GM19043 (cell line): ENCODE results near the gene SLC32A1.

Source experiments
- ATAC-seq: cut with Tn5 transposase; IDR thresholded peaks from one replicate; pipeline ENCODE4 v1.9.1; 2021; ENCODE audit warnings: low read depth; ENCODE audit not compliant: unreplicated experiment

SLC32A1 gene, protein sequence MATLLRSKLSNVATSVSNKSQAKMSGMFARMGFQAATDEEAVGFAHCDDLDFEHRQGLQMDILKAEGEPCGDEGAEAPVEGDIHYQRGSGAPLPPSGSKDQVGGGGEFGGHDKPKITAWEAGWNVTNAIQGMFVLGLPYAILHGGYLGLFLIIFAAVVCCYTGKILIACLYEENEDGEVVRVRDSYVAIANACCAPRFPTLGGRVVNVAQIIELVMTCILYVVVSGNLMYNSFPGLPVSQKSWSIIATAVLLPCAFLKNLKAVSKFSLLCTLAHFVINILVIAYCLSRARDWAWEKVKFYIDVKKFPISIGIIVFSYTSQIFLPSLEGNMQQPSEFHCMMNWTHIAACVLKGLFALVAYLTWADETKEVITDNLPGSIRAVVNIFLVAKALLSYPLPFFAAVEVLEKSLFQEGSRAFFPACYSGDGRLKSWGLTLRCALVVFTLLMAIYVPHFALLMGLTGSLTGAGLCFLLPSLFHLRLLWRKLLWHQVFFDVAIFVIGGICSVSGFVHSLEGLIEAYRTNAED

DNA sequence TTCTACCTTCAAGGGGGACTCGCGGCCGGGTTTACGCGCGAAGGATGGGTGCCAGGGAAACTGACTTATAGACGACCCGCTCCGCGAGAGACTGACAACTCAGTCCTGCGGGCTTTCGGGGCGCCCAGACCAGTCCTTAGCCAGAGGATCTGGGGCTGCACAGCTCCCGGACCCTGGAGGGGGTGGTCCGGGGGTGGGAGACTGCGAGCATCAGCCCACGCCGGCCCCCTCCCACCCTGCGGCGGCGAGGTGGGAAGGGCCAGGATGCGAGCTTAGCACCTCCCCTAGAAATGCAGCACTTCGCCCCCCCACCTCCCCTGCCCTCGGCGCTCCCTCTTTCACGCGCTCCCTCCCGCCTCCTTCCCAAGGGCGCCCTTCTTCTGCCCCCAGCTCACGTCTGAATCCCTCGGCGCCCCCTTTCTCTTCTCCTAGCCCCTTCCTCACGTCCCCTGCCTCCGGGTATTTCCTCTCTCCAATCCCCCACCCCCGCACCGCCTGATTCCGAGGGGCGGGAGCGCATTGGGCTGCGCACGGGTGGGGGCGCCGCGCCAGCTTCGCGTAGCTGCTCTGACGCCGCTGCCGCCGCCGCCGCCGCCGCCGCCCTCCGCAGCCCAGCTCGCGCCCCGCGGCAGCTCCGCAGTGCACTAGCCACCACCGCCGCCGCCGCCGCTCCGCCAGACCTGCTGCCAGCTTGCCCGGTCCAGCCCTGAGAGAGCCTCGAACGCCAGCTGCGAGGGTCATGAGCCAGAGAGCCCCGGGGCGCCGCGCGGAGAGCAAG lies at the start of gene SLC32A1:
TSS of gene SLC32A1 (plus strand) at position 639 of the 778 bp plus-strand sequence. CDS start 239 bp downstream, outside the sequence.
- ATAC-seq, result no peak

DNA sequence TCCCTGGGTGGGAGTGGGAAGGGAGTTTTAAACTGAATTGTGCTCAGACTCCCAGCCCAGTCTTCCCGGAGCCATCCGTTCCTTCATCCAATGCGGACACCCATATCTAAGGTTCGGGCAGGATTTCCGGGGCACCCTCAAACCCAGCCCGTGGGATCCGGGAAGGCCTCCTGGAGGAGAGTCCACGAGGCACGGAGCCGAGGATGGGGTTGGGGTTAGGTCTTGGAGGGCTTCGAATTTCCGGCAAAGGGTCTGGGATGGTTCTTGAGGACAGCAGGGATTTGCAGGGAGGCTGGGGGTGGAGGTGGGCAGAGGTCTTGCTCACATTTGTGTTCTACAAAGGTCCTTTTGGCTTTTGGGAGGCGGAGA lies 49.5 kb upstream of the SLC32A1 start:
- ATAC-seq, result no peak

DNA sequence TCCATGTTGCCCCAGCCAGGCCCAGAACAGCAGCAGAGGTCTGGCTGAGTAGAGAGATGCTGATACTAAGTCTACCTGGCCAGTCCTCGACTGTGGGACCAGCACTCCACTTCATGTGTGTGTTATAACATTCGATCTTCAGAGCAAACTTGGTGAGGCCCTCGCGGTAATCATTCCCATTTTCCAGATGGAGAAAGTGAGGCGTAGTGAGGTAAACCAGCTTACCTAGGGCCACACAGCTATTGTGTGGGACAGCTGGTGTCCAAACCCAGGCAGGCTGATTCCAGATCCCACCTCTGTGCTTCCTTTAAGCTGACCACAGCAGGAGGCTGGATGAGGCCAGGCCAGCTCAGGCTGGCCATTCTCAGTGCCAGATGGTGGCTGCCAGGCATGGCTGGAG lies 47.7 kb upstream of the SLC32A1 start:
- no peak for ATAC-seq

DNA sequence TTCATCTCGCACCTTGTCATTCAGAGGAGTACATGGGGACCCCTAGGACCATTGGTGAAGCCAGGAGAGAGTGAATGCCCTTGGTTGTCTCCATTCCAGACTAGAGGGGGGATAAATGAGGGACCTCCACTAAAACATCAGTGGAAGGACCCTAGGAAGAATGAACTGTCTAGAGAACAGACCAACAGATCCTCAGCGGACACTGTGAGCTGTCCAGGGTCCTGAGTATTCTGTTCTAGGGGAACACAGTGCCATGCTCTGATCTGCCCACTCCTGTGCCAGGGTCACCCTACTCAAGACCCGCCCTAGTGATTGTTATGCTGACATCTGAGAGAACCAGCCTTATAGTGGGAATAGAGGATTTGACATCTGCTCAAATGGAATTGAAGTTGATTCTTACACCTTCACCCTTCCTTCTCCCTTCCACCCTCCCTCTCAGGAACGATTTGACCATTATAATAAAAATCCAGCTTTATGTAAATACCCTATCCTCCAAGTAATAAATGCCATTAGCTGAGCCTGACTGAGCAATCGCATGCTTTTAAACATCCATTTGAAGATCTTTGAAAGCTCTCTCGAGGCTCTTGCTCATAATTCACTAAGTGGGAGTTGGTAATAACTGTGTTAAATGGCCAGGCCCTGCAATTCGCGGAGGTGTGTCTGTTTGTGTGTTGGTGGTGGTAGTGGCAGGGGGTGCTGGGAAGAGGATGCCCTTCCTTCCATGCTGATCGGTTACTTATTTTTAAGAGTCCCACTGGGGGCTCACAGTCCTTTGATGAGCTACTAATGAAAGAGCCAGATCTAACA lies 43.6 kb upstream of the SLC32A1 start:
- ATAC-seq, result no peak

DNA sequence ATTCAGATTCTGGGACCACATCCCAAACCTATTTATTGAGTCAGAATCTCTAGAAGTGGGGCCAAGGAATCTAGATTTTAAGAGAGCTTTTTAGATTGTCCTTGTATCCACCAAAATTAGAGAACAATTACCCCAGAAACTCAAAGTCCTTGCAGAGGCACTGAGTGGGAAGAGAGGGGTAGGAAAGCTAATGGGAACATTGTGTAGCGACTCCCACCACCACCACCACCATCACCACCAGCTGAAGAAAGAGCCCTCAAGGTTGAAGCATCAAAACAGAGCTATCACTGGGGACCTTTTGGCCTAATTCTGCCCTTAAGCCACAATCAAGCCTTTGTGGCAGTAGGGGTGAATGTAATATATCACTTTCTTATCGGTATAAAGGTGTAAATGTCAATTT lies 39.0 kb upstream of the SLC32A1 start:
- ATAC-seq, result no peak

DNA sequence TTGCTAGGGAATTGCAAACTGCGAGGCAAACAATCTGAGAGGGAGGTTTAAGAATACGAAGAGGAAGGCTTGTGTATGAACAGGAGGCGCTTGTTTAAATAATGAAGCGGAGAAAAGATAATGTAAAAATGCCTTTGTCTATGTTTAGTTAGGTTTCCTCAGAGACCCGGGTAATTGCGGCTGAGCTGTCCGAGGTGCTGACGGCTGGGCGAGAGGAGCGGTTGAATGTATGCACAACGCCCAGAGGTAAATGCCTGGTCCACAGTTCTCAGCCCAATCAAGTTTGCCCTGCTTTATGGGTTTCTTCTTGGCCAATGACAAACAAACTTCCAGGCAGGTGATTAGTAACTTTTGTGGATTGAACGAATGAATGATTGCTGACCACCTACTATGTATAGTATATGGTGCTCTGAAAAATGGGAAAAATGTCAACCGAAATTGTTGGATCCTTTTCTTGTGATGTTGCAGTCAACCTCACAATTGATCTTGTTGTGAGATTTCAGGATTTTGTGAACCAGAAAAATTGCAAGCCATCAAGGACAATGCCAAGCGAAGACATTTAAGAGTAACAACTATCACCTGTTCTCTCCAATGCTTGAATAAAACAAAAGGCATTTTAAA lies 38.3 kb upstream of the SLC32A1 start:
- no peak for ATAC-seq

DNA sequence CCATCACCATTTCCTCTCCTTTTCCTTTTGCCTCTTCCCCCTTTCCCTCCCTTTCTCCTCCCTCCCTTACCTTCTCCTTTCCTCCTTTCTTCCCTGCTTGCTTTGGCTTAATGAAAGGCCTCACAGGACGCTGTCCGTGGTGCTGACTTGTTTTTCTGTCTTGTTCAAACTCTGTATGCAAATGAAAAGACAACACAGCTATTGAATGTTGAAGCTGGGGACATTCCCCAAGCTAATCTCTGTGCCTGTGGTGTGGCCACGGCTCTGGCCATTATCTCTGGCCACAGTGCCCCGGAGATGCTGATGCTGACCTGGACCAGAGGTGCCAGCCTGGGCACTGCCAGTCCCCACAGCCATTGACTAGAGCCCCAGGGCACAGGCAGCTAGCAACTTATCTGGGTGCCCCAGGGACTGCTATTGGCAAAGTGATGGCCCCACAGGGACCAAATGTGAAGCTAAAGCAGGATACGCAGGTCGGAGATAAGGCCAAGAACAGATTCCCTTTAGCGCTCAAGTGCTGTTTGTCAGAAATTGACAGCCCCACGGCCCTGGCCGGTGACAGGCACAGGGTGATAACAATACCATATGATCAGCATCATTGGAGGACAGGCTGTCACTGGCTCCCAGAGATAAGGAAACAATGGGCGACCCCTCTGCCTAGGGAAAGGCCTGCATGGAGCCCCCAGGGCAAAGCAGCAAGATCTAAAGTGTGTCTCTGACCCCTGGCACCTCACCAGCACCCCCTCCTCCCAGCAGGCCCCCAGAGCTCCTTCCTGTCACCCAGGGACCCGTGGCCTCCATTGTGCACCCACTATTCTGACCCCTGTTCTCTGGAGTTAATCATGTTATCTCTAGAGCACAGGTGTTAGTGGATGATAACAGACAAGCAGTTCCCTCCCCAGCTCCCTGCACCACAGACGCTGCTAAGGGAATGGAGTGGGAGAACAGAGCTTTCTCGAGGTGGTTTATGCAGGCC lies 31.6 kb upstream of the SLC32A1 start:
- ATAC-seq, result no peak

DNA sequence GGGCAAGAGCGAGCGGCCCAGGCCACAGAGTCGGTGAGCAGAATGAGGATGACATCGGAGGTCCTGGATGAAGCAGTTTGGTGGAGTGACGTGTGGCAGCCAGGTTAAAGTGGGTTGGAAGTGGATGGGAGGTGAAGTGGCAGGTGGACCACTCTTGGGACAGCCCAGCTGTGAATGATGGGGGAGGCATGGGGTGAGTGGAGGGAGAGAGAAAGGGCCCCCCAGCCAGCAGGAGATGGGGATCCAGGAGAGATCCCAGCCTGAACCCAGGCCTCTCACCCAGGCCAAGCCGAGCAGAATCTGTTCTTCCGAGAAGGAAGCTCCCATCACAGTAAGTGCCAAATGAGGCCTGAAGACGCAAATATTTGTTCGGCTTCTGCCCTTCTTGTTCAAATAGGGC lies 27.0 kb upstream of the SLC32A1 start:
- no peak for ATAC-seq

DNA sequence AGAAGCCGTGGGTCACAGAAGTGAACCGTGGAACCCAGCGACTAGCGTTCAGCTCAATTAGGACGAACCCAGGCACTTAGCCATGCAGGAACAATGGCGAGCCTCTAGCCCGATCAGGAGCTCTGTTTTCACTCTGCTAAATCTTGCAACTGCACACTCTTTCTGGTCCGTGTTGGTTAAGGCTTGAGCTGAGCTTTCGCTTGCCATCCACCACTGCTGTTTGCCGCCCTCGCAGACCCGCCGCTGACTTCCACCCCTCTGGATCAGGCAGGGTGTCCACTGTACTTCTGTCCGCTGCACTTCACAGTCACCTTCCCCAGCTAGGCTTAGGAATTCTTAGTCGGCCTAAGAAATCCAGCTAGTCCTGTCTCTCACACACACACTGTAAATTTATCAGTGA lies 25.7 kb upstream of the SLC32A1 start:
- no peak for ATAC-seq

DNA sequence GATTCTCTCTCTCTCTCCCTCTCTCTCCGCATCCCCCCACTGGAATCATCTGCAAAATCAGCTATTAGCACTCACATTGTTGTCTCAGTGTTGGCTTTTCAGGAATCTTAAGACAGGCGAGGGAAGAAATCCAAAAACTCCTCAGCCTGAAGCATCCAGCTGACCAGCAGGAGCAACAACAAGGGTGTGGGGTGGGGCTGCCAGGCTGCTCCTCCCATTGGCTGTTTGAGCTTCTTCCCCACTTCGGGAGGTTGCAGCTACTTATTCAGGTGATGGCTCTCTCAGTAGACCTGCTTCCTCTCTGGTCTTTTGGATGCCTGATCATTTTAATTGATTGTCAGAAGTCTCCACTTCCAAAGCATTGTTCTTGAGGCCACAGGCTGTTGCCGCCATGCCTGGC lies 24.1 kb upstream of the SLC32A1 start:
- no peak for ATAC-seq

DNA sequence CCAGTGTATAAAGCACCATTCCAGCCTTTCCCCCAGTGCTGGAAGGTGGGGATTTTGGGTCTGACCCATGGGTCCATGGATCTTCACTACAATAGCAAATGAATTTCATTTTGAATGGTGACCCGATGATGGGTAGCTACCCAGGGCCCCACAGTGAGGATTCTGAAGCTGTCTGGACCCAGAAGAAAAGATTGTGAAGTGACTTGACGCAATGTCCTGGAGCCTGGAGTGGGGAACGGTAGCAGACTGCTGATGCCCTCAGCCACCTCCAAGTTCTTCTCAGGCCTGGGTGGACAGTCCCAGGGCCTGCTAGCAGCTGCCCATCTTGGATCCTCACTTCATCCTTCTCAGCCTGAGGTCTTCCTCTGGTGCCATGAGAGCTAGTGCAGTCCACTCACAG lies 23.4 kb upstream of the SLC32A1 start:
- no peak for ATAC-seq

DNA sequence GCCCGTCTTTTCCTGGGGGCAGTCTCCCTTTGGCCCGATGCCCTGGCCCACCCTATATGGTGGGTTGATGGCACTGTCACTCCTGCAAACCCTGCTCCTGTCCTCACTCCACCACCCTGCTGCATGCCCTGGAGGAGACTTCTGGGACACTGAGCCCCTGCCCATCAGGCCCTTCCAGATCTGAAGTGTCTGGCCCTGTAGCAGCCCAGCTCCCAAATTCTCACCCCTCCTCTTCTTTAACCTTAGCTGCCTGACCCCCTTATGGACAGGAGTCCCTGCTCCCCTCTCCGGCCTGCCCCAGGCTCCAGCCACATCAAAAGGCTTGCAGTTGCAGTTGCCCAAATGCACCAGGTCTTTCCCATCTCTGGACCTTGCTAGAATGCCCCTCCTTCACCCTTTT lies 20.8 kb upstream of the SLC32A1 start:
- no peak for ATAC-seq

DNA sequence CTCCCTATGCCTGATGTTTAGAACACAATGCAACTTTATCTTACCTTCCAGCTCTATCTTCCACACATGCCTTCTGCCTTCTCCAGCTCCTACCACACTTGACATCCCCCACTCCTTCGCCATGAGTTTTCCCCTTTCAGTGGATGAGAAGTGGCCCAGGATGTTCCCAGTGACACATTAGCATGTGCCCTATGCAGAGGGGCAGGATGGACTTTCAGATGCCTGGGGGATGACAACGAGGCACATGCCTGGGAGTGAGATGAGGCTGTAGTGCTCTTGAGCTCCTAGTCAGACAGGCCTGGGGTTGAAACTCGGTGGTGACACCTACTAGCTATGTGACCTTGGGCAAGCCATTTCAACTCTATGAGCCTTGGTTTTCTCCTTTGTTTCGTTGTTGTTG lies 20.1 kb upstream of the SLC32A1 start:
- ATAC-seq, result no peak

DNA sequence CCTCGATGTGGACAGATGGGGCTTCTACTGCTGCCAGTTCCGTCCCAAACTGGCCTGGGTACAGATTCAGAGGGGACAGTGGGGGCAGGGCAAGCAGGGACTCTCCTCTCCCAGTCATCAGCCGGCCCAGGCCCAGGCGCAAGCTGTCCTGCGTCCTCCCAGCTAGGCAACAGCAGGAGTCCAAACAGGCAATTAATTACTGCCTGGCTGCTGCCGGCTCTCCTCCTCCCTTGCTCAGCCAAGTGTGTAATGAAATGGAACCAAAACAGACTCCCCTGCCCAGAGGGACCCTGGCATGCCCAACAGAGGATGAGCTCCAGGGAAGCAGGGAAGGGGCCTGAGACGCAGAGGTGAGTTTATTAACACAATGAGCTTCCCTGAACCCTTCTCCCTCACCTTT lies 17.8 kb upstream of the SLC32A1 start:
- ATAC-seq, result no peak

DNA sequence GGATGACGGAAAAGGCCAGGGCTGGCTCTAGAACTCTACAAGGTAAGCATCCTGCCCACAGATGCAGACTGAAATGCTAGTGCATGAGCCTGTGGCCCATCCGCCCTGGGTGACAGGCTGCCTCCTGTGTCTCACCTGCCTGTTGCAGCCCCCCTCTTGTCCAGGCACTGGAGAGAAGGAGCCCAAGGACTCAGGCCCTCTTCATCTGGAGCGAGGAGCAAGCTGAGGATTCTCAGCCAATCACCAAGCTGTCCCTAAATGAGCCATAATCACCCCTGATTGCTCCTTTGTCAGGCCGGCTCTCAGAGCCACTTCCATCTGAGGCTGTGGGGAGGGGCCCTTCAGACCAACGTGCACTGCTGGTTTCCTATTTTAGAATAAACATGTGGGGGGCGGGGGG lies 10.0 kb upstream of the SLC32A1 start:
- no peak for ATAC-seq

DNA sequence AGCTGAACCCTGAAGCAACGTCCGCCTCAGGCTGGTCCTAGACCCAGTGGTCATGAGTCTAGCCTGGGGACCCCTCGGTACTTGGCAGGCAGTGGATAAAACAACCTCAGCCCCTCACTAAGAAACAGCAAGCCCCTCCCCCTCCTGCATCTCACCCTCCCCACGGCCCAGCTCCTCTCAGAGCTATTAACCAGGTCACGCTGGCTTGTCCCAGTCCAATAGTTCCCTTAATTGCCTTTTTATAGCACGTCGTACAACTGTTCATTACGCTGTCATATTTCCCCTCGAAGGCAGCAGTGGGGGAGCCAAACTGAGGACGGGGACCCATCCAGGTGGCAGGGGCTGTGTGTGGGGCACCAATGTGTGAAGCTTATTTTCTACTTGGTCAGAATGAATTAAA lies 8.6 kb upstream of the SLC32A1 start:
- no peak for ATAC-seq

DNA sequence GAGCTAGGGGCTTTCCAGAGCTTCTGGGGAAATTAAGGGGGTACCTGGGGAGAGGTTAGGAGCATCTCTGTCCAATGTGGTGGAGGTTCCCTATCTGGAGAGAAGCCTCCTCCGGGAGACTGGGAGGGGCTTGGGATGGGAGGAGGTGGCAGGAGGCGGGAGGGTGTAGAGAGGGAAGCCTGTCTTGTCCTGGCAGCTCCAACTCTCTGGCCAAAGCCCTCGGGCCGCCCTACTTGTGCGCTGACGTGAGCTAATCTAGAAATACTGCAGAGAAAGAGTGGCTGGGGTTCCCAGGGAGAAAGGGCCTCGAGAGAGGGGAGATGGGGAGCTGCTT lies 1.6 kb upstream of the SLC32A1 start:
- ATAC-seq, result no peak

DNA sequence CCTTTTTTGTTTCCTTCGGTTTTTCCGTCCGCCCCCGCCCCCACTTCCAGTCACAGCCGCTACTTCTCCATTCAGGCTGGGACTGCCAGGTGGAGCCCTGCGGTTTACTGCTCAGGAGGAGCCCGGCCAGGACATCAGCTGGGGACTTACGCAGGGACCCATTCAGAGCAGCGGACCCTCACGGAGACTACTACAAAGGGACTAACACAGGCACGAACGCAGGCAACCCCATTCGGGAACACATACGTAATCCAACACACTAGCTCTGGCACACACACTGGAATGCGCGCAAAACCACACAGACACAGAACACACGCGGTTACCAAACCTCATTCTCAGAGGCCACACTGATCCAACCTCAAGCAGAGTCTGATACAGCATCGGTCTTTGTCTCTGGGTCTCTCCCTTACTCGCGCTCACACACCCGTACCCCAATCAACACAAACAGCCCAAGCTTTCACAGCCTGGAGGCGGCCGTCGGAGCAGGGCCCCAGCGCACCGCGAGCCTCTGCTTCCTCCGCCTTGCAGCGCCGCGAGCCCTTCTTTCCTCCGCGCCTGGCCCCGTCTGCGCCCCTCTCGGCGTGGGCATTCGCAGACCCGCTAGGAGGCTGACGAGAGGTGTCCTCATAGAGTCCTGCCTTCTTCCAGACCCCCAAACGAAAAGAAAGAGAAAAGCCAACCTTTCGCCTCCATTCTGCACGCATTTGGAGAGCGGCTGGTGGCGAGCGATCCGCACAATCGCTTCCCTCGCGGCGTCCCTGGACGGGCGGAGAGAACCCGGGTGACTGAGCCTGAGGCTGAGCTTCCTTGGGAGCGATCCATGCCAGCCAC lies 1.1 kb upstream of the SLC32A1 start:
- ATAC-seq, result no peak
